GM21360 (cell line): ENCODE results near the gene LAD1.

ENCODE experiments used
- ATAC-seq: cut with Tn5 transposase; IDR thresholded peaks from one replicate; pipeline ENCODE4 v1.9.1; 2021; ENCODE audit warnings: mild to moderate bottlenecking, moderate library complexity; ENCODE audit not compliant: unreplicated experiment

The LAD1 gene, protein sequence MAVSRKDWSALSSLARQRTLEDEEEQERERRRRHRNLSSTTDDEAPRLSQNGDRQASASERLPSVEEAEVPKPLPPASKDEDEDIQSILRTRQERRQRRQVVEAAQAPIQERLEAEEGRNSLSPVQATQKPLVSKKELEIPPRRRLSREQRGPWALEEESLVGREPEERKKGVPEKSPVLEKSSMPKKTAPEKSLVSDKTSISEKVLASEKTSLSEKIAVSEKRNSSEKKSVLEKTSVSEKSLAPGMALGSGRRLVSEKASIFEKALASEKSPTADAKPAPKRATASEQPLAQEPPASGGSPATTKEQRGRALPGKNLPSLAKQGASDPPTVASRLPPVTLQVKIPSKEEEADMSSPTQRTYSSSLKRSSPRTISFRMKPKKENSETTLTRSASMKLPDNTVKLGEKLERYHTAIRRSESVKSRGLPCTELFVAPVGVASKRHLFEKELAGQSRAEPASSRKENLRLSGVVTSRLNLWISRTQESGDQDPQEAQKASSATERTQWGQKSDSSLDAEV

DNA sequence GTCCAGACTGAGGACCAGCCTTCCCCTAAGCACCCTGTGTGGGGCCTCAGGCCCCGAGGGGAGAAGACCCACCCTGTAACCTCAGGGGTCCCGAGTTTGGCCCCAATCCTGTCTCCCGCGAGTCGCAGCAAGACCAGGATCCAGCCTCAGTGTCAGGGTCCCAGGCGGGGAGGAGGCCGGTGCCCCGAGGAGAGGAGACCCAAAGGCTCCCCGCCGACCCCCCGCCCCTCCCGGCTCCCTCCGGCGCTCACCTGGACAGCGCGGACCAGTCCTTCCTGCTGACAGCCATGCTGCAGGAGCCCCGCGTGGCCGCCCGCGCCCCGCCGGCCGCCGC is at the start of gene LAD1:
TSS of gene LAD1 (minus strand) at position 307 of the 334 bp plus-strand sequence. CDS start at position 289, 18 bp downstream.
- no peak for ATAC-seq

DNA sequence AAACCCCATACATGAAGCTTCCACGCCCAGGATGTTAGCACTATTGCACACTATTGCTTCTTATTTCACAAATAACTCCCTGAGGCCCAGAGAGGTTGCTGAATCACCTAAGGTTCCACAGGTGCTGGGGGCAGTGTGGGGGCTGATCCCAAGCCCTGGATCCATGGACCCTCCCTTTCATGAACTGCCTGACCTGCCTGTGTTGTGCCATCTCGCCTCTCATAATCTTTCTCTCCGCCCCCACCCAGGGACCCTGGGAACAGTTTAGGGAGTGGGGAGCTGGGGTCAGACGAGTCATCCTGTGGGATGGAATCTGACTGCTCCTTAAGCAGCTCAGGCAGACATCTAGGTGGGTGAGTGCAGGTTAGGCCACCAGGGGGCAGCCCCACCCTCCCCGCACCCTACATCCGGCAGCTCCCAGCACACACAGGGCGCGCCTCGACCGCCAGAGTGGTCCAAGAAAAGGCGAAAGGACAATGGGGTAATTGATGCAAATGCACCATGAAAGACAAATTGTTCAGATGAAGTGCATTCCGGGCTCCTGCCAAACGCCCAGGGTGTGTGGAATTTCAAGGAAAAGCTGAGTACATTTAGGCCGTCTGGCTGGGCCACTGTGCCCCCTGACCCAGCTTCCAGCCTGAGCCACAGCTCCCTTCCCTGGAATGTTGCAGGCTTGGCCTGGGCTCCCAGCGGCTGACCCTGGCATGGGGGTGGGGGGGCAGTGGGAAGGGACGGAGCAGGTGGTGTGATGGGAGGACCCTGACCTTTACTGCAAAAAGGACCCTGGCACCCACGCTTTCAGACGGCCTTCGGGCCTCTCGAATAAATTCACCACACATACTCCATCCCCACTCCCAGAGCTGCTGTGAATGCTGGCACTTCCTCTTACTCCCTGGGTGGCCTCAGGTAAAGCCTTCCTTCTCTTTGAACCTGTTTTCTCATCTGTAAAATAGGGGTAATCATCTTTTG is 49.1 kb upstream of the LAD1 start:
- ATAC-seq = peak; percentile 77

DNA sequence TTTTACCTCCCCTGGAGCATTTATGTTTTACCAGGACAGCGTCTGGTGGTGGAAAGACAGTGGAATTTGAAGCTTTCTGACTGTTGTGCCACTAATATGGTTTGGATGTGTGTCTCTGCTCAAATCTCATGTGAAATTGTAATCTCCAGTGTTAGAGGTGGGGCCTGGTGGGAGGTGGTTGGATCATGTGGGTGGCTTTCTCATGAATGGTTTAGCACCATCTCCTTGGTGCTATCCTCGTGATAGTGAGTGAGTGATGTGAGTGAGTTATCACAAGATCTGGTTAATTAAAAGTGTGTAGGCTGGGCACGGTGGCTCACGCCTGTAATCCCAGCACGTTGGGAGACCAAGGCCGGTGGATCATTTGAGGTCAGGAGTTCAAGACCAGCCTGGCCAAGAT is 46.2 kb upstream of the LAD1 start:
- no peak for ATAC-seq

DNA sequence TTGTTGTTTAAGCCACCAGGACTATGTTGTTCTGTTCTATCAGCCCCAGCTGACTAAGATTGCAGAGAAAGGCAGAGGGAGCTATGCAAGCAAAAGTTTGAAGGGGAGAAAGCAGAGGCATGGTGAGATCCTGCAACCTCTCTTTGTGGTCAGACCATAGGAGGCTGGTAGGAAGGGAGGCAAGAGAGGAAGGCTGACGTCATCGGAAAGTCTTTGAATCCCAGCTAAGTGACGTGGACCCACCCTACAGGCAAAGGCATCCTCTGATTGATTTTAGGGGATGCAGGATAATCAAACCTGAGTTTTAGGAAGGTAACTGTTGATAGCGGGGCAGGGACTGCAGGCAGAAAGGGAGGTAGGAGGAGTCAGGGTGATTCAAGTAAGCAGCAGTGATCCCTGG is 45.7 kb upstream of the LAD1 start:
- ATAC-seq = no peak

DNA sequence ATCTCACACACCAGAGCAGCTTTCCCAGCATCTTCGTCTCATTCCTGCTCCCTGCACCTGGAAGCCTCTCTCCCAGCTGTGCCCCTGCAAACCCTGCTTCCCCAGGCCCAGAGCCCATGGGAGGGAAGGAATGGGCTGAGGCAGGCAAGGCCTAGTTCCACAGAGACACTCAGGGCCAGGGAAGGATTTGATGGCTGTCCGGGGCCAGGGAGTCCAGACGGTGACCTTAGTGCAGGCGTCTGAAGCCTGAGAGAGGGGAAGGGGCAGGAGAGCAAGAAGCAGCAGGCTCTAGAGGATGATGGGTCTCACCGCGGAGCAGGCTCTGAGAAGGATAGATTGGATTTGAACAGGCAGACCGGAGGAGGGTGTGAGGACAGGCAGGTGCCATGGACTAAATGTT is 44.6 kb upstream of the LAD1 start:
- no peak for ATAC-seq

DNA sequence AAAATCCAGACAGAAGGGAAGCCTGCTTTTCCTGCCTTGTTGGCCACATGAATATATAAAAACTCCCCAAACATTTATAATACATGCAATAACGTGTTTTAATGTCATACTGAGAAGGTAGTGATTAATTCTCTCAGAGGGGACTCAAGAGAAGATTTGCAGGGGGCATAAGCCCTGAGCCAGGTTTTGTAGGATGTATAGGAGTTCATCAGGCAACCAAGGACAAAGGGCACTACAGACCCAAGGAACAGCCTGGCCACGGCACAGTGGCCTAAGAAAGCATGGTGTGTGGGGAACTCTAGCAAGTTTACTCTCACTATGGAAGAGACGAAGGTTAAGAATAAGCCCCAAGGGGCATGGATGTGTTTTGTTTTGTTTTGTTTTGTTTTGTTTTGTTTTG is 37.8 kb upstream of the LAD1 start:
- no peak for ATAC-seq

DNA sequence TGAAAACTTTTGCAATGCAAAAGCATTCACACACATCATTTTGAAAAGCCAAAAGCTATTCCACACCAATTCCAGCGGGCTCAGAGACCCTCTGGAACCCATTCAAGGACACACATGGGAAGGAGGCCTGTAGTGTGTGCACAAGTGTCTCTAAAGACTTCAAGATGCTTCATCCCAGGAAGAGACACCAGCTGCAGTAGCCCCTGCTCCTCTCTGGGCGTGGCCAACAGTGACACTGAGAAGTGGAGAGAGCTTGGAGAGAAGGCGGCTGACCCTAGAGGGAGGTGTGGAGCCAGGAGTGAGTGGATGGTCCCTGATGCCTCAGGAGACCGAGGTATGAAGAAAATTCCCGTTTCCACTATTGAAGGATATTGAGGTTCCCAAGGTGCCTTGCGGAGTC is 37.3 kb upstream of the LAD1 start:
- ATAC-seq = no peak

DNA sequence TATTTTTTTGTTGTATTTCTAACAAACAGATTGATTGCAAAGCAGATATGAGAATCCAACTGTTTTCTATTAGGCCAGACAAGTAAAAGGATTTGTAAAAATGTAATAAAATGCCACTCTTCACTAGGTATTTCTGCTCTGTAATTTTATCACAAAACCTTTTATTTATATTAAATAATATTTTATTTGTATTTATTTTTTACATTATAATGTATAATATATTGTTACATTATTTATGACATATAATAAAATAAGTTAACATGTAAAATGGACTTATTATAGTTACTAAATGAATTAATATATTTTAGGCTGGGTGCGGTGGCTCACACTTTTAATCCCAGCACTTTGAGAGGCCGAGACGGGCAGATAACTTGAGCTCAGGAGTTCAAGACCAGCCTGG is 35.1 kb upstream of the LAD1 start:
- no peak for ATAC-seq

DNA sequence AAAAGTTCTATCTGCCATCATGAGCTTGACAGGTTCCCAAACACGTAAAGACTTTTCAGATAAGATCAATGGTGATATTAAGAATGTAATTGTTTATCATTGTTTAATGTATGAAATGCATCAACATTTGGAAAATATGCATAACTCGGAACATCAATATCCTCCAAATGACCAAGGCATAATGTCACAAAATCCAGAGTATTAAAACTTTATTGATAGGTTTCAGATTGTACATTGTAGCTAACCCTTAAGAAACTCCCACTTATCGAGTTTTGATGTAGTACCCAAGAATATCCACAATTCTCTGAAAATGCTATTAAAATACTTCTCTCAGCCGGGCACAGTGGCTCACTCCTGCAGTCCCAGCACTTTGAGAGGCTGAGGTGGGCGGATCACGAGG is 34.5 kb upstream of the LAD1 start:
- ATAC-seq = no peak

DNA sequence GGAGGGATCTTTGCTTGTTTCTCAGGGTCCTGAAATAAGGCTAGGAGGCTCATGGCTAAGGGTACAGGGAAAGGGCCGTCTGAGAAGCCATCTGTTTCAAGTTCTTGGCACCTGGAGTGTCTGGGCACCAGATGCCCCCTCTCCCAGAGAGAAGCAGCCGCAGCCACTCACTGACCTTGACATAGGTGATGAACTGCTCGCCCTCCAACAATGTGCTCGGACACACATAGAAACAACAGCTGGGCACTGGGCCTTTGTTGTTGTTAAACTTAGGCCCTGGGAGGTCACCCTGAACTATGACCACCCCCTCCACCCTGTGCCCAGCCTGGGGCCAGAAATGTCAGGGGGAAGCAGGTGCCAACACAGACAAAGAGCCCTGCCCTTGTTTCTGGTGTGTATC is 31.7 kb upstream of the LAD1 start:
- ATAC-seq = no peak

DNA sequence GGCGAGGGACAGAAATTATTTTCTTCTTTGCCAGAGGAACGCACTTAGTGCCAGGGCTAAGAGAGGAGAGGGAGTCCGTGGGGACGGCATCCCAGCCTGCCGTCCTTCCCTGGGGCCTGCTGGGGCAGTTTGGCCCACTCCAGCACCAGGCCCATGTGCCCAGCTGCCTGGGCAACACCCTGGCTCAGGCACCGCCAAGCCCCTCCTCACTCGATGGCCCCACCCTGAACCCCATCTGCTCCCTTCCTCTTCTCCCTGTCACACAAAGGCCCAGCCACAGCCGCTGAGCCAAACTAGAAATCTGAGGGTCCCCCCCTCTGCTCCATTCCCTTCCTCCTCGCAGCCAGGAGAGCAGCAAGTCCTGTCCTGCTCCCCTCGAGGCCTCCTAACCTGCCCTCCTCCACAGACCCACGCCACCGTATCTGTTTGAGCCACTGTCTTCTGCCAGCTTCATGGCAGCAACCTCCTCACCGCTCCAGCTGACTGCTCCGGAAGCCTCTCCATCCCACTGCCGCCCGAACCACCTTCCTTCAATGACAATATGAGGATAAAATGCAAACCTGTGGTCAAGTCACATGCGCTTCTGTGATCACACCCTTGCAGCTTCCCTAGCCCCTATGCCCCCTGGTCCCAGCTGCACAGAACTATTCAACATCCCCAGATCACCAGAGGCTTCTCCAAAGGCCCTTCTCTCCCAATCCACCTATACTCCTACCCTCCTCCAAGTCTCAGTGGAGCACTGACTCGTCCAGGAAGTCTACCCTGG is 30.8 kb upstream of the LAD1 start:
- no peak for ATAC-seq

DNA sequence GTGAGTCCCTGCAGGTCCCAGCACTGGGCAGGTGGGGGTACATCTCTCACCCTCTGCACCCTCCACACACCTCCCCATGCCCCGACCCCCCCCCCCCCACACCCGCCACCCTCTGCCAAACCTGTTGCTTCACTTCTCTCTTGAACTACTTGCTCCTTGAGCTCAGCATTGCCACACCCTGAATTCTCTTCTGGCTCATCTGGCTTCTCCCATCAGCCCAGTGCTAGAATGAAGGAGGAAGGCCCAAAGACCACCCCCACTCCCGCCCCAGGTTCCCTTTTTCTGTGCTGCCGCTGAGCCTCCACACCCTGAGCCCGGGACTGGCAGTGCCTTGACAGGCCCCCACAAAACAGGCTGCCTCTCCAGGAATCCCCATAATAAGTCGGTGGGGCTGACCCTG is 28.8 kb upstream of the LAD1 start:
- no peak for ATAC-seq

DNA sequence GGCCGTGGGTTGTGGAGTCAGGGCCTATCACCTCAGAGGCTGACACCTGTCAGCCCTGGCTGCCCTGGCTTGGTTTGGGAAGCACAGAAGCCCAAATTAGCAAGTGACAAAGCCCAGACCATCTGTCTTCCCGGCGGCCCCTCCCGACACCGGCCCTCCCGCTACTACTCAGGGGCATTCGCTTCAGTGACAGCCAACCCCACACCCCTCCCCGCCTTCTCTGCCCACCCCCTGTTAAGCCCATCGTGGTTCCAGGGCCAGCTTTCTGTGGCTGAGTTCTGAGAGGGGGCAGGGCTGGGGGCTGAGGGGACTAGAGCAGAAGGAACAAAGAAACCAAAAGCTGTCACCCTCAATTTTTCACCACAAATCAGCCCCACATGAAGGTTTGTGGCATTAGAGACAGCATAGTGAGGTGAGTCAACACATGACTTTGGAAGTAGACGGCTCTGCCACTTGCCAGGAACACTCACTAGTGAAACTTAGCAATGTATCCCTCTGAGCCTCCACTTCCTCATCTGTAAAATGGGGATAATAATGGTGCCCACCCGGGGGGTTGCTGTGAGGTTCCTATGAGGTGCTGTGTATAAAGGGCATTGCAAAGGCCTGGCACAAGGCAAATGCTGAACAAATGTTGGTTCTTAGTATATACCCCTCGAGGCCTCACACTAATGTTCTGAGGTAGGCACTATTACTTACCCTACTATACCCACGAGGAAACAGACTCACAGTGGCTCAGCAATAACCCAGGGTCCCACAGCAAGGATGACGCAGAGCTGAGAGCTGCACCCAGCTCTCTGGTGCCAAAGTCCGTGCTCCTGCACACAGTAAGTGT is 27.6 kb upstream of the LAD1 start:
- ATAC-seq = no peak

DNA sequence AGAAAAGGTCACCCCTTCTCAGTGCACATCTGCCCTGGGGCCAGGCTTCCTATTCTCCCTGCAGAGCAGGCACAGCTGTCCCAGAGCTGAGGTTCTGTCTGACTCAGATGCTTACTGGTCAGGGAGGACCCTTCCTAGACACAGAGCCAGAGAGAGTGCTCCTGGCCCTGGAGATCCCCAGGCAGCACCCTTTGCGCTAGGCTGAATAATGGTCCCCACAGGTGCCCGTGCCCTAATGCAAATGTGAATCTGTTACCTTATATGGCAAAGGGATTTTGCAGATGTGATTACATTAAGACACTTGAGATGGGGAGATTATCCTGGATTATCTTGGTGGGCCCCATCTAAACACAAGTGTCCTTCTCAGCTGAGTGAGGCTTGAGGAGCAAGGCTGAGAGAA is 25.0 kb upstream of the LAD1 start:
- no peak for ATAC-seq

DNA sequence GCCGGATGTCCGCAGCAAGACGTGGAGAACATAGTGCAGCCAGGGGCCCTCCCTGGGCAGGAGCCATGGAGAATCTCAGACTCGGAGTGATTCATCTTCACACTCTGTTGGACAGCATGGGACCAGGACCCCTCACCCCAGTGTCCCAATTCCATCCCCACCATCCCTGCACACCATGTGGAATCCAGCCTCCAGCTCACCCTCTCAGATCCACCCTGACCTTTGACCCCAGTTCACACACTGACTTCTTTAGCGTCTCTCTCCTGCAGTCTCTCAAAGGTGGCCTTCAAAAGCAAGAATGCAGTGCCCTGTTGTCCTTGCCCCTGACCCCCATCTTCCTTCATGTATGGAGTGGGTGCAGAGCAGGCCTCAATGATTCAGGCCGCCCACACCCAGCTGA is 24.5 kb upstream of the LAD1 start:
- ATAC-seq = no peak

DNA sequence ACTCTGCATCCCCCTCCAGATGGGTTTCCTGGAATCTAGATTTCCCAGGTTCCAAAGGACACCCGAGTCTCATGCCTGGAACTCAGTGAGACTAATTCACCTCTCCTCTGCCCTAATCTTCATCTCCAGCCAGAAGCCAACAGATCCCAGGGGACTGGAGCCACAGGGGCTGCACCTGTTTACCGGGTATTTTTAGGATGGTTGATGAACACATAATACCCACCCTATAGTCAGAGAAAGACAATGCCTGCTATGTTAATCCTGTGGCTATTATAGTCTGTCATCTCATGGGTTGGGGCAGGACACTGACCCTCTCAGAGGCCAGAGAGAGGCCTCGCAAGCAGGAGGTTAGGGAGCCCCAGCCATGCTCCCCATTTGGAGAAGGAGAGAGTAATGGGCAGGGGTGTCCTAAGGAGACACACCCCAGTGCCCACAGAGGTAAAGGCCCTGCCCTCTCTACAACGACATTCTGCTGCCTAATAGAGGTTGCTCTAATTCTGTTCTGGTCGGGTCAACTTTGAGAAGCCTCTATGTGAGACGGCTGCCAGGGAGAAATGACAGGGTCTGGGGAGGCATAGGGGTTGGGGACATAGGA is 23.4 kb upstream of the LAD1 start:
- no peak for ATAC-seq

DNA sequence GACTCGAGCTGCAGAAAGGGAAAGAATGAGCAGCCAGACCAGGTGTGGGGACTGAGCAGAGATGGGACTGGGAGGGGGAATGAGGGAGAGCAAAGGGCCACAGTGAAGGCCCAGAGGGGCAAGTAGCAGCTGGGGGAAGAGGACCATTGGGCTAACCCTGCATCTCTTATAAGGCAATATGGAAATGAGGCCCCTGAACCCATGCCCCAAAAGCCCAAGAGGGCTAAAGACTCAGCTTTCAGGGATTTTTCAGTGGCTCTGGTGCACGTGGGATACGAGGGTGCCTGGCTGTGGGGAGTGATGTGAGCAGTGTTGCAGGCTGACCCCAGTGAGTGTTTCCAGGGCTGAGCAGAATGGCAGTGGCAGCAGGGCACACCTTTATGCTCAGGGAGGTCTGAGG is 22.9 kb upstream of the LAD1 start:
- no peak for ATAC-seq

DNA sequence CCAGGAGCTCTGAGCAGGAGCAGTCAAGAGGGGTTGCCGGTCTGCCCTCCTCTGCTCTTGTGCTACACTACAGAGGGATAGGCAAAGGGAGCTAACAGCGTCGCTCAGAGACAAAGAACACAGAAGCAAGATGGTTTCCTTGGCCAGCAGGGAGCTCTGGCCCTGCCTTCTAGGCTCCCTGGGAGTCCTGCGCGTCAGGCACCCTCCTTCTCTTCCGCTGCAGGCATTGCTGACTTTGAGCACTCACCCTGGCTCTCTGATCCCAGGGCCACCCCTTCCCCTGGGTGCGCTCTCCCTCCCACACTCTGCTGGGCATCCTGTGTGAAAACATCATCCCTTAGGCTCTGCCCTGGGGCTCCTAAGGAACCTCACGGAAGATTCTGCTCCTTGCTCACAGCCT is 21.9 kb upstream of the LAD1 start:
- ATAC-seq = no peak

DNA sequence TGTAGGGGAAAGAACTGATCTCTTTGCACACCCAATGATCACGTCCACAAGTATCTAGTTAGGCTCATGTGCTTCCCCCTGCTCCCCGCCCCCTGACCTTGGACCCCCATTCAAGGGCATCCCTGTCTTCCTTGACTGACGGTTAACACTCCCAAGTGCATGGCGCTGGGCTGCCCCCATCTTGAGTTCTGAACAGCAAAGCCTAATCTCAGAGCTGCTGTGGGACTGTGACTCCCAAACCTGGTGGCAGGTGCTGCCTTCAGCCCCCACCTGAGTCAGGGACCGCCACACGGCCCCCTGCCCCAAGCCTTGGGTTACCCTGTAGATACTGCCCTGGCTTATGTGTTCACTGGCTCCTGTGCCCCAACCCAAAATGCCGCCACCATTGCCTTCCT is 21.5 kb upstream of the LAD1 start:
- ATAC-seq = no peak
